Loucy (cell line): ENCODE results near the gene ATRAID.

Experiments
- CTCF ChIP-seq: fragments of 200-600 bp; sonication (generic); conservative IDR thresholded peaks from 2 replicates; pipeline ENCODE4 v1.5.1; 2014; ENCODE audit warnings: mild to moderate bottlenecking, antibody characterized with exemption, low read length
- EZH2phosphoT487 ChIP-seq: fragments of 200-600 bp; IDR thresholded peaks from 2 replicates; pipeline ENCODE4 v1.6.1; 2018; ENCODE audit warnings: antibody characterized with exemption, mild to moderate bottlenecking, moderate library complexity, borderline replicate concordance

DNA sequence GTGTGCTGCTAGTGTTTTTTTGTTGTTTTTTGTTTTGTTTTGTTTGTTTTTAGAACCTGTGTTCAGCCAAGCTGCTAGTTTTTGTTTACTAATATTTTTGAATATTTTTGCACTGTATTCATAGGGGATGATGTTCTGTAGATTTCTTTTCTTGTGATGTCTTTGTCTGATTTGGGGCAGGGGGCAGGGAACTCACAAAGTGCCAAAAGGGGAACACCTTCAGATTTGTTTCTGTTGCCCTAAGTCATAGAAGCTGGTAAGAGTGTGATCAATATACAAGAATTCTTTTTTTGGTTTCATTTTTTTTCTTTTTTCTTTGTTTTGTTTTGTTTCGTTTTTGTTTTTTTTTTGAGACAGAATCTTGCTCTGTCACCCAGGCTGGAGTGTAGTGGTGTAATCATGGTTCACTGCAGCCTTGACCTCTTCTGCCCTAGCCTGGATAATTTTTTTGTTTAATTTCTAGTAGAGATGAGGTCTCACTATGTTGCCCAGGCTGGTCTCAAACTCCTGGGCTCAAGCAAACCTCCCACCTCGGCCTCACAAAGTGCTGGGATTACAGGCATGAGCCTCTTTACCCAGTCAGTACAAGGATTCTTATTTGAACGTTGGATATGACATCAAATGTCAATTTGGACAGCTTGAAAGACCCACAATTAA, 32.4 kb upstream of the ATRAID start:
- TF ChIP-seq CTCF (no peak), EZH2phosphoT487 (no peak)
